H1 (cell line): ENCODE results near the gene TMEM44. TPM values are rescaled to one million over a fixed set of nuclear protein-coding genes. Genes with fewer than 3 reads are reported as not detected.

Experiments used
- BRCA1 ChIP-seq: IDR thresholded peaks from 2 replicates; pipeline ENCODE4 v1.6.1; 2012; ENCODE audit warnings: low read depth, low read length, improper control_type of control experiment
- CHD1 ChIP-seq: IDR thresholded peaks from 2 replicates; pipeline ENCODE4 v1.6.1; 2012; ENCODE audit warnings: low read depth, low read length, improper control_type of control experiment
- RFX5 ChIP-seq: IDR thresholded peaks from 2 replicates; pipeline ENCODE4 v1.6.1; 2011; ENCODE audit warnings: low read depth, low read length, improper control_type of control experiment, borderline replicate concordance
- SIN3A ChIP-seq, 2 experiments: IDR thresholded peaks in 1 of 2; conservative IDR thresholded peaks in 1 of 2; 2 replicates each; pipeline ENCODE4 v1.6.1; 2011 to 2012; ENCODE audit warnings: low read length in 2 of 2, improper control_type of control experiment in 1 of 2, low read depth in 1 of 2, mild to moderate bottlenecking in 1 of 2
- YY1 ChIP-seq: IDR thresholded peaks from 2 replicates; pipeline ENCODE4 v1.6.1; 2011; ENCODE audit warnings: low read depth, mild to moderate bottlenecking, low read length
- polyA plus RNA-seq, 7 experiments: library from polyadenylated mRNA; depleted of rRNA in 3 of 7; stranded (reverse) in 5 of 7; unstranded in 2 of 7; fragments of >200 nt in 5 of 7; fragments of 200-250 nt in 2 of 7; gene quantifications; 1 replicate in 5 of 7; 2 replicates in 1 of 7; 4 replicates in 1 of 7; pipeline versions ENCODE4 v1.2.1 to v1.2.3, GENCODE V29; 2011 to 2013; ENCODE audit warnings: missing spikeins in 2 of 7, mixed read lengths in 2 of 7
- total RNA-seq: library from RNA; stranded (reverse); fragmentation: NEBNext Ultra II Directional; extraction: Animal tissue kit (Norgen Biotek cat#: 25700); gene quantifications from 2 replicates; pipeline ENCODE4 v1.2.1, GENCODE V29; 2021

The TMEM44 gene
- total and polyA plus RNA-seq, 2 of the 8 experiments (the other 6 are each of a cell fraction or from before 2014, with no cell fraction given): 14.0 to 16.7 TPM

- TF ChIP-seq SIN3A (conservative IDR thresholded peaks at IDR 0.05 in 1 of 2, IDR thresholded peaks at IDR 0.05 in 1 of 2; ENCODE audit: low read depth in 1 of 2, low read length in 2 of 2) (no peak), RFX5 (no peak), CHD1 (no peak), YY1 (no peak), BRCA1 (no peak)
- TF ChIP-seq, all 59 proteins: peak for 0
These were observed 61.0 kb downstream of the TMEM44 start (continued) for GRCh38 chr3:194572143-194572789.
